ENCODE results near the gene CD9.

The CD9 gene

DNA sequence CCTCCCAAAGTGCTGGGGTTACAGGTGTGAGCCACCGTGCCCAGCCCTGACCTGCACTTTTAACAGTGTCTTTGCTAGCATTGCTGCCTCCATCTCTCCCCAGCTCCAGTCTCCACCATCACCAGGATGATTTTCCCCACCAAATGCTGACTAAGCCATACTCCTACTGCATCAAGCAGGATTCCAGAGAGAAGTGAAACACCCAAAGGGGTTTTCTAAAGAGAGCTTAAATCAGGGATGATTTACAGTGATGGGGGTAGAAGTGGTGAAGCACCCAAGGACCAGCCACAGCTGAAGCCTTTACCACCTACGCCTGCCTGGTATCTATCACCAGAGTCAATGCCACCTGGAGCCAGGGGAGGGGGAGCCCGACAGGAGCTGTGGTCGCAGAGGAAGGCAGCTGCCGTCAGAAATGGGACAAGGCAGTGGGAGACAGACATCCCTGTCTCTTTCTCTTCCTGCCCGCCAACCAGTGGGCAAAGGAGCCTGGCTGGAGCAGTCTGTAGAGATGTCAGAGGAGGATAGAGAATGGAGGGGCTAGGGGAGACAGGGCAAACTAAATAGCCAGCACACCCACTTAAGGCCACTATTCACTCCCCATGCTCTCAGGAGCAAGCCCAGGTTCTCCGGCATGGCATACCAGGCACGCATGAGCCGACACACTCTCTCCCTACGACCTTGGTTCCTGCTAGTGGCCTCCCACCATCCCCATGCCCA lies 22.4 kb upstream of the CD9 start:
- Histone ChIP-seq H3K36me3 (ENCODE audit: insufficient read depth, low read length) (no peaks in the 10 kb centered on the region), H3K9ac (ENCODE audit: insufficient read length) (no peak overlapping the region), H3K9me3 (ENCODE audit: low read depth, low read length) (no peaks in the 10 kb centered on the region), H3K27ac (no peak overlapping the region), H3K4me3 (no peak overlapping the region)
- DNase-seq (ENCODE audit: low read depth, low spot score): no peak
- TF ChIP-seq EZH2 (IDR thresholded peaks at IDR 0.05) (no peak), POLR2AphosphoS5 (IDR thresholded peaks at IDR 0.05; ENCODE audit: borderline replicate concordance, low read depth, low read length) (no peak), FOXP2 (optimal IDR thresholded peaks at IDR 0.05; ENCODE audit: control extremely low read depth, extremely low read length, insufficient read depth) (no peak)

DNA sequence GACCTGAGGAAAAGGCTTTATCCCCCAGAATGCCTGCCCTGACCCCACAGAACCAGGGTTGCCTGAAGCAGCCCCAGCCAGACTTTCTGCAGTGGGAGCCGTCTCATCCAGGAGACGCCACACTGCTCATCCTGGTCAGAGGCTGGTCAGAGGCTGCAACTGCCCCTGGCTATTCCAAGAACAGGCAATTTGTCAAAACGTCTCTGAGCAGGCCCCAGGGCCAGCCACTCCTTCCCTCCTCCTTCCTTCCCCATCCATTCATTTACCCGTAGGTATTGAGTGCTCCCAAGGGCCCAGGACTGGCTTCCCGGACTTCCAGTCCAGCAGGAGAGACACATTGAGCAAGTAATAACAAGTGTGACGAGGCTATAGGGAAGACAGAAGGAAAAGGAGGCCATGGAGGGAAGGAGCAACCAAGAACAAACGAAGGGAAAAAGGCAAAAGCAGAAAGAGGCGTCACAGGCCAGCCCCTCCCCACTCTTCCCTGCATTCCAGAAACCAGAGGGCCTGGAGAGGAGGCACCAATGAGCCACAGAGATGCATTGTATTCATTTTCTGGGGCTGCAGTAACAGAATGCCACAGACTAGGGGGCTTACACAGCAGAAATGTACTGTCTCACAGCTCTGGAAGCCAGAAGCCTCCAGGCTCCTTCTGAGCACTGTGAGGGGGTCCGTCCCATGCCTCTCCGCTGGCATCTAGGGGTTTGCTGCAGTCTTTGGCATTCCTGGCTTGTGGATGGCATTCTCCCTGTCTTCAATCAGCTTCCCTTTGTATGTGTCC lies 21.0 kb upstream of the CD9 start:
- no peak for DNase-seq (ENCODE audit: low read depth, low spot score)
- TF ChIP-seq FOXP2 (optimal IDR thresholded peaks at IDR 0.05; ENCODE audit: control extremely low read depth, extremely low read length, insufficient read depth) (no peak), POLR2AphosphoS5 (IDR thresholded peaks at IDR 0.05; ENCODE audit: borderline replicate concordance, low read depth, low read length) (no peak), EZH2 (IDR thresholded peaks at IDR 0.05) (no peak)
- no peak overlapping the region for H3K9ac ChIP-seq (ENCODE audit: insufficient read length)
- H3K4me3 ChIP-seq: no peak overlapping the region
- no peaks in the 10 kb centered on the region for H3K9me3 ChIP-seq (ENCODE audit: low read depth, low read length)
- H3K36me3 ChIP-seq (ENCODE audit: insufficient read depth, low read length): no peaks in the 10 kb centered on the region
- H3K27ac ChIP-seq: no peak overlapping the region

DNA sequence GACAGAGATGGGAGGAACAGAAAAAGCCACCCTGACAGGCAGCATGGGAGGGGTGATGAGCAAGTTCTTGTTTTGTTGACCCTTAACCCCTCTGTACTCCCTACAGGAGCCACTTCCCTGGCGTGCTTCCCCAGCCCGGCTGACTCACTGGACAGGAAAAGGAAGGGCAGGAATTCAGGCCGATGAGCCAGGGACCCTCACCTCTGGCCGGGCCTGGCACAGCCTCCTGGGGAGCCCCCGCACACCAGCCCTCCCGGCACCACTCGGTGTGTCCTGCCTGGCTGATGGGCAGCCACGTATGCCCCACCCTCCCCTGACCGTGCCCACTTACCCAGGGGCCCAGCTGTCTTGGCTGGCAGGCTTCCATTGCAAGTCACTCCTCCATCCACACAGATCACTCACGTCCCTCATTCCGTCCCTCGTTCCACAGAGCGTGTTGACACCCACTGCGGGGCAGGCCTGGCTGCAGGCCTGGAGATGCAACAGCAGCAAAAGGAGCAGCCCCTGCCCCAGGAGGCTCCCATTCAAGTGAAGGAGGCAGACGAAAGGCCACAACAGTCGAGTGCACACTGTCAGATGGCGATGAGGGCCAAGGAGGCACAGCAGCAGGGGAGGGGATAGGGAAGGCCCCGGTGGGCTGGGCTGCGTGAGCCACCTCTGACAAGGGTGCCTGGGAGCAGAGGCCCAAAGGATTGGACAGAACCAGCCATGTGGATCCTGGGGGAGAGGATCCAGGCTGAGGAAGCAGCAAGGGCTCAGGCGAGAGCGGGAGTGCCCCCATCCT lies 19.7 kb upstream of the CD9 start:
- Histone ChIP-seq H3K27ac (no peak overlapping the region), H3K9me3 (ENCODE audit: low read depth, low read length) (no peaks in the 10 kb centered on the region), H3K9ac (ENCODE audit: insufficient read length) (no peak overlapping the region), H3K36me3 (ENCODE audit: insufficient read depth, low read length) (no peaks in the 10 kb centered on the region), H3K4me3 (no peak overlapping the region)
- TF ChIP-seq FOXP2 (optimal IDR thresholded peaks at IDR 0.05; ENCODE audit: control extremely low read depth, extremely low read length, insufficient read depth): no peak
- TF ChIP-seq EZH2 (IDR thresholded peaks at IDR 0.05): no peak
- TF ChIP-seq POLR2AphosphoS5 (IDR thresholded peaks at IDR 0.05; ENCODE audit: borderline replicate concordance, low read depth, low read length): no peak
- no peak for DNase-seq (ENCODE audit: low read depth, low spot score)

DNA sequence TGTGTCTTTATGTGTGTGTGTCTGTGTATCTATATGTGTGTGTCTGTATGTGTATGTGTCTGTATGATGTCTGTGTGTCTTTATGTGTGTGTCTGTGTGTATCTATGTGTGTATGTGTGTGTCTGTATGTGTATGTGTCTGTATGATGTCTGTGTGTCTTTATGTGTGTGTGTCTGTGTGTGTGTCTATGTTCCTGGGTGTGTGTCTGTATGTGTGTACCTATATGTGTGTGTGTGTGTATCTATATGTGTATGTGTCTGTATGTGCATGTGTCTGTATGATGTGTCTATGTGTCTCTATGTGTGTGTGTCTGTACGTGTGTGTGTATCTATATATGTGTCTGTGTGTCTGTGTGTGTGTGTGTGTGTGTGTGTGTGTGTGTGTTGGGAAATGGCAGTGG lies 19.0 kb upstream of the CD9 start:
- Histone ChIP-seq H3K27ac (no peak overlapping the region), H3K9ac (ENCODE audit: insufficient read length) (no peak overlapping the region), H3K4me3 (no peak overlapping the region), H3K9me3 (ENCODE audit: low read depth, low read length) (no peaks in the 10 kb centered on the region), H3K36me3 (ENCODE audit: insufficient read depth, low read length) (no peaks in the 10 kb centered on the region)
- DNase-seq (ENCODE audit: low read depth, low spot score): no peak
- no peak for TF ChIP-seq POLR2AphosphoS5 (IDR thresholded peaks at IDR 0.05; ENCODE audit: borderline replicate concordance, low read depth, low read length)
- TF ChIP-seq EZH2 (IDR thresholded peaks at IDR 0.05): no peak
- TF ChIP-seq FOXP2 (optimal IDR thresholded peaks at IDR 0.05; ENCODE audit: control extremely low read depth, extremely low read length, insufficient read depth): no peak

DNA sequence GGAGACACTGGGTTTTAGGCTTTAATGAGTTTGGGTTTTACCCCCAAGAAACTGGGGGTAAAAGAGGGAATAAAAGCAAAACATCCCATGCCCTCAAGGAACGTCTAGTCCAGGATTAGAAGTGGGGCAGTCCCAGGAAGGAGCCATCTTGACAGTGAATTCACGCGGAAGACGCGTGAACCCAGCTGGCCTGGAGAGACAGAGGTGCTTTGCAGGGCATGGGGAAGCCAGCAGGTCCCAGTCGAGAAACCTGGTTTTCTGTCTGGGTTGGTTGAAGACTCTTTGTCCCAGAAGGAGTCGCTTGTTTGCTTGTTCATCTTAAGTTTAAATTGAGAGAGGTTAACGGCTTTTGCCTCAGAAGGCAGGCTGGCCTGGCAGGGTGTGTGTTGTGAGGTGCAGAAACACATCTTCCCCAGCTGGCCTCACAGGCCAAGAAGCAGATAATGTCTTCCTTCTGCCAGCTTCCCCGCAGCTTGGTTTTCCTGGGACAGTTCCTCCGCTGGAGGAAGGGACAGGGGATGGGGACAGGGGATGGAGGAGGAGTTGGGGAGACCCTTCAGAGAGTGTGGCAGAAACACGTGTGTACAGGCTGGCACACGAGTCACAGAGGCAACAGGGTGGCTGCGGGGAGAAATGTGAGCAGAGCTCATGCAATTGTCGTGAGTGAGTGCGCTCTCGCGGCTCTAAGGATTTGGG lies 18.5 kb upstream of the CD9 start:
- Histone ChIP-seq H3K9ac (ENCODE audit: insufficient read length) (no peak overlapping the region), H3K4me3 (no peak overlapping the region), H3K27ac (no peak overlapping the region), H3K36me3 (ENCODE audit: insufficient read depth, low read length) (no peaks in the 10 kb centered on the region), H3K9me3 (ENCODE audit: low read depth, low read length) (no peaks in the 10 kb centered on the region)
- DNase-seq (ENCODE audit: low read depth, low spot score): no peak
- no peak for TF ChIP-seq EZH2 (IDR thresholded peaks at IDR 0.05)
- no peak for TF ChIP-seq POLR2AphosphoS5 (IDR thresholded peaks at IDR 0.05; ENCODE audit: borderline replicate concordance, low read depth, low read length)
- no peak for TF ChIP-seq FOXP2 (optimal IDR thresholded peaks at IDR 0.05; ENCODE audit: control extremely low read depth, extremely low read length, insufficient read depth)

DNA sequence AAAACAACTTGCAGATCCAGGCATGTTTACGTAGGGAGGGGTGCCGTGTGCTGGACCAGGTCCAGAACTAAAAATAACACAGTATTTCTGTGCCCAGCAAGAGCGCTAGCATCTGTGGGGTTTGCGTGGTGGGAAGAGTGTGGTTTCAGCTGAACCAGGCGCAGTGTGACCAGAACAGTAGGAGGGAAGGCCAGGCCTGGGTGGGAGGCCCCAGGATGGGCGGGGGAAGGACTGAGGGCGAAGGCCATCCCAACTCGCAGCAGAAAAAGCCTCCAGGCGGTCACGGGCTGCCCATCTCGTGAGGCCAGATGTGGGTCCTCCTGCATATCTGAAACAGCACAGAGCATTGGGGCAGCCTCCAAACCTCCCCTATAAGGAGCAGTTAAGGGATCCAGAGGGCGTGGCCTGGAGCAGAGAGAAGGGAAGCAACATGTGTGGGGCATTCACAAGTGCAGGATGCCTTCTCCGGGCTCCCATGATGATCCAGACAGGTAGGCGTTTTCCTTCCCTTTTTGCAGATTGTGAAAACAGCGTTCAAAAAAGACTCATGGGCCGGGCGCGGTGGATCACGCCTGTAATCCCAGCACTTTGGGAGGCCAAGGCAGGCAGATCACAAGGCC lies 17.8 kb upstream of the CD9 start:
- DNase-seq (ENCODE audit: low read depth, low spot score): no peak
- TF ChIP-seq FOXP2 (optimal IDR thresholded peaks at IDR 0.05; ENCODE audit: control extremely low read depth, extremely low read length, insufficient read depth): no peak
- H3K36me3 ChIP-seq (ENCODE audit: insufficient read depth, low read length): no peaks in the 10 kb centered on the region
- H3K4me3 ChIP-seq: no peak overlapping the region
- no peak overlapping the region for H3K27ac ChIP-seq
- no peak overlapping the region for H3K9ac ChIP-seq (ENCODE audit: insufficient read length)
- H3K9me3 ChIP-seq (ENCODE audit: low read depth, low read length): no peaks in the 10 kb centered on the region

DNA sequence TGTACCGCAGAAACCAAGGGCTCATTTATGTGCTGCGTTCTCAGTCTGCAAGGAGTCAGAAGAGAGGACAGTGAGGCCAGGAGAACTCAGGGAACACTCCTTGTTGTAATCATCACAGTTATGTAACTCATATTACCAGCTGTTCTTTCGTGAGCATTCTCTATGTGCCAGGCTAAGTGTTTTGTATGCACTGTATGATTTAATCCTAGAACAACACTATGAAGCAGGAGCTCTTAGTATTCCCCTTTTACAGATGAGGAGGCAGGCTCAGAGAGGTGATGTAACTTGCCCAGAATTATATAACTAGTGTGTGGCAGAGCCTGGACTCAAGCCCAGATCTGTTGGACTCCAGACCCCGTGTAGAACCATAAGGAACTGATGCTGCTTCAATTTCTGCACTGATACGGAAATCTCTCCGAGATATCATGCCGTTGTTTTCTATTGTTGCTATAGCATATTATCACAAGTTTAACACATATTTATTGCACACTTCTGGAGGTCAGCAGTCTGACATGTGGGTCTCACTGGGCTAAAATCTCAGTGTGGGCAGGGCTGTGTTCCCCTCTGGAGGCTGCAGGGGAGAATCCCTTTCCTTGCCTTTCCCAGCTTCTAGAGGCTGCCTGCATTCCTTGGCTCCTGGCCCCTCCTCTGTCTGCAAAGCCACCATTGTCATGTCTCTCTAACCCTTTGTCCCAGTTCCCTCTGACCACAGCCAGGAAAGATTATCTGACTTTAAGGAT lies 16.3 kb upstream of the CD9 start:
- no peak overlapping the region for H3K4me3 ChIP-seq
- no peaks in the 10 kb centered on the region for H3K36me3 ChIP-seq (ENCODE audit: insufficient read depth, low read length)
- DNase-seq (ENCODE audit: low read depth, low spot score): no peak
- H3K9me3 ChIP-seq (ENCODE audit: low read depth, low read length): no peaks in the 10 kb centered on the region
- H3K9ac ChIP-seq (ENCODE audit: insufficient read length): no peak overlapping the region
- no peak overlapping the region for H3K27ac ChIP-seq
- TF ChIP-seq POLR2AphosphoS5 (IDR thresholded peaks at IDR 0.05; ENCODE audit: borderline replicate concordance, low read depth, low read length) (no peak), EZH2 (IDR thresholded peaks at IDR 0.05) (no peak), FOXP2 (optimal IDR thresholded peaks at IDR 0.05; ENCODE audit: control extremely low read depth, extremely low read length, insufficient read depth) (no peak)

Data from SK-N-MC (cell line).